ENCODE results near the gene OVOL1.

The OVOL1 gene

DNA sequence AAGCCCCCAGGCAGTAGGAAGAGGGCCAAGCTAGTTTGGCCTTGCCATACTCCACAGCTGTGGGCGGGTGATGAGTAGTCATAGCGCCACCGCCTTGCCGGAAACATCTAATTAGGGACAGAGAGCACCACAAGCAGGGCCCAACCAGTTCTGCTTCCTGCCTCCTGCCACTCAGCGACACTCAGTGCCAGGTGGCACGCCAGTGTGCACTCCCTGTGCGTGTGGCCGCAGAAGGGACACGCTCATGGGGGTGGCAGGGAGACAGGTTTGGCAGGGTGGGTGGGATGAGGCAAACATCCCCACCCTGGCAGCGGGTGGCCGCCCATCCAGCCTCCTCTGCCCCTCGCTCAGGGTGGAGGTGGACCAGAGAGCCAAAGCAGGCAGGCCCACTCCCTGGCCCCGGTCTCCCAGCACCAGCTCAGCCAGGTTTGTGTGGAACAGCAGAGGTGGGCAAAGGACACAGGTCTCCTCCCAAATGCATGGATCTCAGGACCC is 4.9 kb downstream of the OVOL1 start:
- DNase-seq (ENCODE audit: low read depth) = peak; percentile 18

DNA sequence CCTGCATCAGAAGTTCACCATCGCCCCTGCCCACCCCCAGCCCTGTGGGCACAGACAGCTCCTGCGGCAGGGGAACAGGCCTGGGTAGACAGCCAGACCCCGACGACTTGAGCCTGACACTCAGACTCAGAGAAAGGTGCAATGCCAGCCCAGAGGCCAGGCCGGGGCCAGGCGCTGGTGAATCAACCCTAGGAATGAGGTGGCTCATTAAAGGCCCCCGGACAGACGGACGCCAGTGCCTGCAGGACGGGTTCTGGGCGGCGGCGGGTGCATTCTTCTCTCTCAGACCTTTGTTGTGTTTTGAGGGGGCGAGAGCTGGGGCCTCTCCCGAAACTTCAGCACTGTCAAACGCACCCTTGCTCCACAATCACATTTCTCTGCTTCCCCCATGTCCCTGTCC is 5.6 kb downstream of the OVOL1 start:
- DNase-seq (ENCODE audit: low read depth) = no peak

DNA sequence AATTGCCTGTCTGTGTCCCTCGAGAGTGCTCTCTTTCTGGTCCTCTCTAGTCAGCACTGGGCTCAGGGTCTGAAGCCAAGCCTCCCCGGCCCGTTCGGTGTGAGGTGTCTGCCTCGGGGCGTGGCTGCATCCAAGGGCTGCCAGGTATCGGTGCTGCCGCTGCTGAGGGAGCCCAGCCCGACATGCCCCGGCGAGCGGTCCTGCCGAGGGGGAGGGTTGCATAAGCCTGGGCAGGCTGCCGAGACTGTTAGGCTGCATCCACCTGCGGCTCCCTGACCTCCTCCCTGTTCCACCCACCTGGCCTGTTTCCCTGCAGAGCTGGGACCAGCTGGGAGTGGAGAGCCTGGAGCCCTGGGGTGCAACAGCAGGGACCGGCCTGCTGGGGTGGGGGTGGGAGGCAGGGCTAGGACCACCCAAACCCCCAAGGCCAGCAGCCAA is 6.3 kb downstream of the OVOL1 start:
- DNase-seq (ENCODE audit: low read depth) = no peak

DNA sequence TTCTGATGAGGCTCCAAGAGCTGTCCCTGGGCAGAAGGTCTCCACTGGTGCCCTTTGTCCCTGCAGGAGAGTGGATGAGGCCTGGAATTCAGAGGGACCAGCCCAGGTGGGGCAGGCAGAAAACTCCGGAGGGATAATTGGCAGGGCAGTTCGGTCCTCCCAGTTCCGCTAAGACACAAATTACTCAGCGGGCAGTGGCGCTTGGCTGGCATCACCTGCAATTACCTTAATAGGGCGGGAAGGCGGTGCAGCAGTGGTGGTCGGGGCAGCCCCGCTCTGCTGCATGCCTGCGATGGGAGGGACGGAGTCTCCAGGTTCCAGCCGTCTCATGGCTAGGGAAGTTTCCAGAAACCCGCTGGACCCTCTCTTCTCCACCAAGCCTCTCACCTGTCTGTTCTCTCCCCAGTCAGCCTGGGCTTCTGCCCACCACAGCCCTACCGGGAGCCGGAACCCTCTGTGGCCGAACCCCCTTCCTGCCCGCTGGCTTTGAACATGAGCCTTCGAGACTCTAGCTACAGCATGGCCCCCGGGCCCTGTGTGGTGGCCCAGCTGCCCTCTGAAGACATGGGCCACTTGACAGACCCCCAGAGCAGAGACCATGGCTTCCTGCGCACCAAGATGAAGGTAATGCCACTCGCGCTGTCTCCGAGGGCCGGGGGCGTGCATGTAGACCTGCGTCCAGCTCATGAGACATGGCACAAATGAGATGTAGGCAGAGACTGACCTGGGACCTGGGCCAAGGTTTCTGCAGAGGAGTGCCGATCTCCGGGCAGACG is 7.0 kb downstream of the OVOL1 start:
- no peak for DNase-seq (ENCODE audit: low read depth)

DNA sequence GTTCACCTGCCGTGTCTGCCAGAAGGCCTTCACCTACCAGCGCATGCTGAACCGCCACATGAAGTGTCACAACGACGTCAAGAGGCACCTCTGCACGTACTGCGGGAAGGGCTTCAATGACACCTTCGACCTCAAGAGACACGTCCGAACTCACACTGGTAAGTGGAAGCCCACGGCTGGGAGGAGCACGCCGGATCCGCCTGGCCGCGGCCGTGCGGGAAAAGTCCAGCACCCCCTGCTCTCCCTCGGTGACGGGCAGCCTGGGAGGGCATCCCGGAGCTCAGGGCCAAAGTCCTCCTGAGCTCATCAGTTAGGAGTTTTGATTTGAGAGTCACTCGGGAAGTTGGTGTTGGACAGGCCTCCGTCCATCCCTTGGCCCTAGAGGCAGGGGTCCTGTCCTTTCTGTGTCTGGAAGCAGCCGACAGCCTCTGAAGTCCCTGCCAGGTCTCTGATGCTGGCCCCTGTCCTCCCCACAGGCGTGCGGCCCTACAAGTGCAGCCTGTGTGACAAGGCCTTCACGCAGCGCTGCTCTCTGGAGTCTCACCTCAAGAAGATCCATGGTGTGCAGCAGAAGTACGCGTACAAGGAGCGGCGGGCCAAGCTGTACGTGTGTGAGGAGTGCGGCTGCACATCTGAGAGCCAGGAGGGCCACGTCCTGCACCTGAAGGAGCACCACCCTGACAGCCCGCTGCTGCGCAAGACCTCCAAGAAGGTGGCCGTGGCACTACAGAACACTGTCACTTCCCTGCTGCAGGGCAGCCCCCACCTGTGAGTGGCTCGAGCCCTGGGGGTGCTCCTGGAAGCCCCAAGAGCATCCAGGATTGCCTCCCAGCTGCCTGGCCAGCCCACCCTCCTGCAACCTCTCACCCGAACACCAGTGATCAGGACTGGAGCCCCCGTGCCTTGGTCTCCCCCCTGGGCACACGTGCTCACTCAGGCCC is 8.0 kb downstream of the OVOL1 start:
- DNase-seq (ENCODE audit: low read depth) = no peak

DNA sequence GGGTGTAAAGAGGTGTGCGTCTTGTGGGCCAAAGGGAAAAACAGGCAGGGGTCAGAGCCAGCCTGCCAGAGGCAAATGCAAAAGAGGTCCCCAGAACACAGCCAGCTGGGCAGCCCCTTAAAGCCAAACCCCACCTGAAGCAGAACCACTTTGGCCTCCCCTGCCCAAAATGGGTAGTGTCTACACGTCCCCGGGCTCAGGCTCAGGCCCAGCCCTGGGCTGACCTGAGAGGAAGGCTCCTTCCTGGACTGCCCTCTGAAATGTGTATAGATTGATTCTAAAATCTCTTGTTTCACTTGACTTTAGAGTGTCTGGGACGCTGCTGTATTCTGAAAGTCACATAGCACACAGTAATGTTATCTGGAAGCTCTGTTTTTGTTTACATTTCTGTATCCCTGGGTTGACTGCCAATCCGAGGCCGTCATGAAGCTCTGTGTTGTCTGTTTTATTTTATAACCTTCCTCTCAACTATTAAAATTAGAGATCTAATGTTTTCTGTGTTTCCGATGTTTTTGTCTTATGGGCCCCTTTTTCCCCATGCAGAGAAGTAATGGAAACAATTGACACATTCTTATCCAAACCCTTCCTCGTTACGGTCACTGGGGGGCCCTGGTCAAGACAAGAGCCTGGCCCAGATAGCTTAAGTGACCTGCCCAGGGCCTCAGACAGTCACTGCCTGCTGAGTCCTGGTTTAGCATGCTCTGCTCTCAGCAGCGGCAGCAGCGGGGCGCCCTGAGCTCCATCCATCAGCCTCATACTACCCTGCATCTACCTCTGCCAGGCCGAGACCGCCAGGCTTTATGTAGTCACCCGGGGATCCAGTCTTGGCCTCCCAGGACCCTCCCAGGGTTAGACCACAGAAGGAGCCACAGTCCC is 10.1 kb downstream of the OVOL1 start:
- DNase-seq (ENCODE audit: low read depth) = no peak

DNA sequence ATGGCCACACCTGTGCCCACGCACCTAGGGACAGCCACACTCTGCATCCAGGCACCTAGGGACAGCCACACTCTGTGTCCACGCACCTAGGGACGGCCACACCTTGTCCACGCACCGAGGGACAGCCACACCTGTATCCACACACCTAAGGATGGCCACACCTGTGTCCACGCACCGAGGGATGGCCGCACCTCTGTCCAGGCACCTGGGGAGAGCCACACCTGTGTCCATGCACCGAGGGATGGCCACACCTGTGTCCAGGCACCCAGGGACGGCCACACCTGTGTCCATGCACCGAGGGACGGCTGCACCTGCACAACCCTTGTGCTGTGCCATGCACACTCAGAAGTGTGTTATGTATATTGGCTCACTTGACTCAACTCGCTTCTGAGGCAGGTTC is 10.8 kb downstream of the OVOL1 start:
- DNase-seq (ENCODE audit: low read depth) = no peak

DNA sequence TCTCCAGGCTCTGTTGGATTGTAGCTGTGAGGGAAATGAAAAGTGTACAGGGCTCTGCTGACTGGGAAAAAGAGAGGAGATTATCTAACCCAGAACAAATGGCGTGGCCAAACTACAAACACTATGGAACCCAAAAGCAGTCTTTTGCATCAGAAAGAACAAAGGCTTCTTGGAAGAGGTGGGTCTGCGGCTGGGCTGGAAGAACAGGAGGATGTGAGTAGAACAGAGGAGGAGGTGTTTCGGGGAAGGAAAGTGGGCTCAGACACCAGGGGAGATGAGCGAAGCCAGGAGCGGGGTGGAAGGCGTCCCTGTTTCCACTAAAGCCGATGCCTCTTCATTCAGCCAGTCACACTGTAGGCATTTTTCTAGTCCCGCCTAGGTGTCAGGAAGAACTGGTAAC is 12.0 kb downstream of the OVOL1 start:
- DNase-seq (ENCODE audit: low read depth) = no peak

DNA sequence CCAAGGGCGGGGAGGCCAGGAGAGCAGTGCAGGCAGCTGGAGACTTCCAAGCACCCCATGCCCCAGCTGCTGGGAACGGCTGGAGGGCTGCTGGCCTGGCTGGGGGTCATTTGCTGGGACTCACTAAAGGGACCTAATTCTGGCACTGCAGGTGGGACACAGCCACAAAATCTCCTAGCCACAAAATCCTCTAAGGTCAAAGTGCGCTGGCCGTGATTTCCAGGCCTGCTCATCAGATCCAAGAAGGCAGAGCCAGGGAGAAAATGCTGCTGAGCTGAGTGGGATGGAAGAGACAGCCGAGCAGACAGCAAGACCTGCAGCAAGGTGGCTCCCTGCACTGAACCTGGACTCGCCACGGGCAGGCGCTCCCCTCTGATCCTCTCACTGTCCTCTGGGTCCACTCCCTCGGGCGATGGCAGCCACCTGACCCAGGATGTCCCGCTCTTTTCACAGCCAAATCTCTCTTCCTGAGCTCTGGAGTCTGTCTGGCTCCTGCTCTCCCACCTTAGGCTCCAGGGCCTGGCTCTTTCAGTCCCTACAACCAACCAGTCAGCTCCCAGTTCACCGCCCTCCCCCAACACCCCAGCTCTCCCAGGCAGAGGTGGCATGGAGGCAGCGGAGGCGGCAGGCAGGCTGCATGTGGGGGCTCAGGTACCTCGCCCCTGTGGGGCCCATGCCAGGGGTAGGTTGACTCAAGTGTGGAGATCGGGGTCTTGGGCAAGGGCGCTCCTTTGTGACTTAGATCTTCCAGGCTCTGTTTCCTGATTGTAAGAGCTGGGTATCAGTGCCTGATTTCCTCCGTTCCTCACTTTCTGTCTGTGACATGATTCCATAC is 14.5 kb downstream of the OVOL1 start:
- DNase-seq (ENCODE audit: low read depth) = no peak

DNA sequence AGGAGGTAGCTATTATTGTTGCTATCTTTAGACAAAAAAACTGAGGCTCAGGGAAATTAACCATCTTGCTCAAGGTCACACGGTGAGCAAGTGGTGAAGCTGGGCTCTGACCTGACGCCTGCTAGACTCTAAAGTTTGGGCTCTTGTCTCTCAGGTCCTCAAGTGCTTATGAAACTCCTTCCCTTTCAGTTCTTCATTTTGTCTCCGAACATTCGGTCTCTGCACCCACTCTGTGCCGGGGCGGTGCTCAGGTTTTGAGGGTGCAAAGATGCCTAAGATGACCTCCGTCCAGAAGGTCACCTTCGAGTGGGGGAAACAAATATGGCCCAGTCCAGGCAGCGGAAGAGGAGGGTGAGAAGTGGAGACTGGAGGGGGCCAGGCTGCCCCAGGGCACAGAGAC is 16.0 kb downstream of the OVOL1 start:
- no peak for DNase-seq (ENCODE audit: low read depth)

DNA sequence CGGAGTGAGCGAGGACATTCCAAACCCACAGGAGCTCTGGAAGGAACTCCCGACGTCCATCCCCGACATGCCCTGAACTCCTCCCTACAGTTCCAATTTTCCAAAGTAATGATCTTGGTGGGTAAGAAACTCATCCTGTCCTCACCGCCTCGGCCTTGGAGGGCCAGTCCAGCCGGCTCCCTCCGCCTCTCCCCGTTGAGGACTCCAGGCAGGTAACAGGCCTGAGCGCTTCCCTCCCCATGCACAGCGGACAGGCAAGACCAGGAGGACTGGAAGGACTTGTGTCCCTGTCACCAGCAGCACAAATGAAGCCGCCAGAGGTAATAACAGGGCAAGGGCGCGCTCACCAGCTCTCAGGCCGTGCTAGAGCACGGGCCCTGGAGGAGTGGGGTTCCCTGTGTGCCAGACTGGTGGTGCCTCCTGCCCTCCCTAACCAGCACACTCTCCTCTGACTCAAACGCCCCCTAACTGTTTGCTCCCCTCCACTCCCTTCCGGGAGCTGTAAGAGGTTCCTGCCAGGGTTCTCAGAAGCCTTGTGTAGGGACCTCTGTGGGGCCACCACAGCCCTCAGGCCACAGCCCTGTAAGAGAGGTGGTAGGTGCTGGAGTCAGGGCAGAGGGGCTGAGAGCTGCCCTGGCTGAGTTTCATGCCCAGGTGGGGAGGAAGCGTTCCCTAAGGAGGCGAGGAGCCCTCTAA is 17.1 kb downstream of the OVOL1 start:
- DNase-seq (ENCODE audit: low read depth) = no peak

DNA sequence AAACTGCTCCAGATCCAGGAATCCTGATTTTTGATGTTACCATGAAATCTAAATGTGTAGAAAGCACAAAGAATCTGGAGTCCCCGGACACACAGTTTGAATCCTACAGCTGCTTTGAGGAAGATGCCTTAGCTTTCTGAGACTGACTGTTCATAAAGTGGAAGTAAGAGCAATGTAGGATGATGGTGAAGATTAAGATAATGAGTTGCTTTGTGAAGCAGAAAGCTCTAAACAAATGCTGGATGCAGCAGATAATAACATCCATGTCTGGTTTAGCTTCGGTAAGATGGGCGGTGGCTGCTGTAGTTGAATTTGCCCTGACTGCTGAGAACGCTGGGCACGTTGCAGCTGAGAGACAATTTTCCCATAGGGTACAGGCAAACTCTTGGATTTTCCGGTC is 20.1 kb downstream of the OVOL1 start:
- no peak for DNase-seq (ENCODE audit: low read depth)

DNA sequence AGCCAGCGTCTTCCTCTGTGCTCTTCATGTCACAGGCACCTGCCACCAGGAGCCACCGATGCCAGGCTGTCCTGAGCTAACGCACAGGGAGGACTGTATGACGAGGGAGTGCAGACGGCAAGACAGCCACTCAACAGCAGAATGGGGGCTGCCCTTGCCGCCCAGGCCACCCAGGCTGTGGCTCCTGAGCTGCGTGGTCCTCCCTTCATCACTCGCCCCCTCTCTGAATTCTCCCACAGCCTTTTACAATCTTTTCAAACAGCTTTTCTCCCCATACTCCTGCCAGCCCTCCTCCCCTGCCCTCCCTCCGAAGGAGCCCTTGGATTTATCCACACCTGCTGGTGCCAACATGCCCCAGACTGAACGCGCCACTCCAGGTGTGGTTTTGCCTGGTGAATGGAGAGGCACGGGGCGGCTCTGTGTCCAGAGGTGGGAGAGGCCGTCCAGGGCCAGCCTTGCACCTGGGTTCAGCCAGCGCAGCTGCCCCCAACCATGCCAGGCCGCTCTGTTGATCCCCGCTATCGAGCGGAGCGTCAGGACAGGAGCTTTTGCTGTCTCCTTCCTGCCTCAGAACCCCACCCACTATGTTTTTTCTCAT is 22.0 kb downstream of the OVOL1 start:
- no peak for DNase-seq (ENCODE audit: low read depth)

DNA sequence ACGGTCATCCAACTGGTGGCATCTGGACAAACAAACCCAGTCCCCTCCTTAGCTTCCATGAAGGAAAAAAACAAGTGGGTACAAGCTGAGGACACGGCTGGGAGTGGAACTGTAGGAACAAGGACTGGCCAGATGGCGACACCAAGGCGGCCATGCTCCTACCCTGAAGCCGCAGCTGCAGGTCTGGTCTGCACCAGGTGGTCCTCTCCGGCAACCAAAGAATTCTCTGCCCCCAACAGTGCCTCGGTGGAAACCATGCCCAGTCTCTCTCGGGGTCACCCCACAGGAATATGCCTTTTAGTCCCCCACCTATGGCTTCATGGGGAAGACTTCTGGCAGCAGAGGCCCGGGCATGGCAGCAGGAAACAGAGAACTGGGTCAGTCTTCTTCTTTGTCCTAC is 22.6 kb downstream of the OVOL1 start:
- no peak for DNase-seq (ENCODE audit: low read depth)

DNA sequence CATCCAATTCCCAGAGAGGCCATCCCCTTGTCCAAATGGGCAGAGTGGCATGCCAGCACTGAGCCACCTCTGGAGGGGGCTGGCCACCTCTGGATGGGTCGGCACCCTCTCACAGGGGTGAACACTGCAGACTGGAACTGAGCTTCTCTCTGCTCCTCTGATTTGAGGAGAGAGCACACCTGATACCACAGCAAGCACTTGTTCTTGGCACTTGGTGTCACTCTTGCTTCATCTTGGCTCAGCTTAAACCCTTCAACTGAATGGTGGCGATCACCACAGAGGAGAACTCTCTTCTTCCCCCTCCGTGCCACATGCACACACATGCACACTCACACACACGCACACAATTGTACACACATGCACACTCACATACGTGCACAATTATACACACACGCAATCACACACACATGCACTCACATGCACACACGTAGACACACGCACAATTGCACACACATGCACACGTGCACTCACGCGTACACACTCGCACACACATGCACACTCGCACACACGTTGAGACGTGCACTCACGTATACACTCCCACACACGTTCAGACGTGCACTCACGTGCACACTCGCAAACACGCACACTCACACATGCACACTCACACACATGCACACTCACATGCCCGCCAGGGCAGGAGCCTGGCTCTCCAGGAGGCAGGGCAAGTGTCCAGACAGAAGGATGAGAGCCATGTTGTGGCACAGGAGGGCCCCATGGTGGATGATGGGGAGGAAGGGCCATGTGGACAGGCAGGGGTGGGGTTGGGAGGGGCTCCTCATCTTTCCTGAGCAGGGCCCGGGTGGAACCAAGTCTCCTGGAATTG is 23.4 kb downstream of the OVOL1 start:
- no peak for DNase-seq (ENCODE audit: low read depth)

DNA sequence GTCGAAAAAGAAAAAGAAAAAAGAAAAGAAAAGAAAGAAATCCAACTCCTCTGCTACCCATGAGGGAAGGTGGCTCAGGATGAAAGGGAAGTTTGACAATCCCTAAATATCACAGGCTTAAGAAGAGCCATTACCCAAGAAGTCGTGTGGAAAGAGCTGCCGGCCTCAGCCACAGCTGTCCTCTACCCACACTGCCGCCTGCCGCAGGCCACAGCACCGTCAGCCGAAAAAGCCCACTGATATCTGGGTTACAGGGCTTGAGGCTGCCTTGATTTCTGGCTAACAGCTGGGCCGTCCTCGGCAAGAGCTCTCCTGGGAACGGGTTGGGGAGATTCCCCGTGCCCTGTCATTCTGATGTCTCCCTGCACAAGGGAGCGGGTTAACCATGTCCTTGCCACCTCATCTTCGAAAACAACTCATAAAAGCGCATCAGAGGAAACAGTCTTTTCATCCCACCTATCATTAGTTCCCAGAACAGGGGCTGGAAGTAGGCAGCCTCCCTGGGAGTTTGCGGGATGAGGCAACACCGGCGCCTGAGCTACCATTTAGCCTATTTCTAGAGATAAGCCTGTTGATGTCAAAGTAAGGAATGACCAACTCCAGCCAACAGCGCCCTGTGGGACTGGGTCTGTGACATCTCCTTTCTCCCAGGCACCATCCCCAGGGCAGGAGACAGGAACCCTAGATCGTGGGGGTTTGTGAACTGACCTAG is 25.1 kb downstream of the OVOL1 start:
- no peak for DNase-seq (ENCODE audit: low read depth)

DNA sequence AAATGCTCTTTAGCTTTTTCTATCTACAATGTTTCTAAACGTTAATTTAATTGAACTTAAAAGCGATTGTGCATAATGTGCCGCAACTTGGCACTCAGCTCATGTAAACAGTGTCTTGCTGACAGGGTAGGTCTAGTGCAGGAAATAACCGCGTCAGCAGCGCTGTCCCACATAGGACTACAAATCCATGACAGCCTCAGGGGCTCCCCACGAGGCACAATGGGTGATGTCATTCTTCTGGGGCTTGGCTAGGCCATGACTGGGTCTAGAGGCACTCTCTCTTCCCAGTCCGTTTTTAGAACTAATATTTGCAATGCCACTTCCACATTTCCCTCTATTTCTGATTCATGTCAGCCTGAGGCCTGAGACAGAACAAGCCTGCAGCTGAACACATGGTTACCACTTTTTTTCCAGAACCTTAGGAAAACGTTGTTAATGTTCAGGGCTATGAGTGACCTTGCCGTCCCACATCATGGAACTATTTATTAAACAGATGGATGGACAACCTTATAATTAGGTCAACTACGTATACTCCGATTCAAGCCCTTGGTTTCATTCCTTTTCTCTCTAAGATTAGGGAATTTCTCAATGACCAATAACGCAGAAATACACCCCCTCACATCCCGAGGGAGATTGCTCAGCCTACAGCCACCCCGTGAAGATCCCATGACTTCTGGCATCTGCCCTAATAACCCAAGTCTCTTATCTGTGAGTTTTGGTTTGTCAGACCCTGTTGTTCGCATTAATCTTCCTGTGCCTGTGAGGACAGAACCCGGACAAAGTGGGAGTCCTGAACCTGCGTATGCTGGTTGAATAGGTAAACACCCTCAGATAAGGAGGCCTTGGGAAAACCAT is 27.5 kb downstream of the OVOL1 start:
- no peak for DNase-seq (ENCODE audit: low read depth)

Measured in stimulated activated CD8-positive, alpha-beta memory T cell treated with anti-CD3 and anti-CD28 coated beads, Interleukin-7, amount 100 ng/mL, for 24 hours (primary cell).